HG03025 (cell line): ENCODE measurements around the gene CHD1.

Source experiments
- ATAC-seq: cut with Tn5 transposase; IDR thresholded peaks from one replicate; pipeline ENCODE4 v1.9.1; 2021; ENCODE audit warnings: mild to moderate bottlenecking, moderate library complexity; ENCODE audit not compliant: unreplicated experiment, low FRiP score

Gene CHD1

DNA sequence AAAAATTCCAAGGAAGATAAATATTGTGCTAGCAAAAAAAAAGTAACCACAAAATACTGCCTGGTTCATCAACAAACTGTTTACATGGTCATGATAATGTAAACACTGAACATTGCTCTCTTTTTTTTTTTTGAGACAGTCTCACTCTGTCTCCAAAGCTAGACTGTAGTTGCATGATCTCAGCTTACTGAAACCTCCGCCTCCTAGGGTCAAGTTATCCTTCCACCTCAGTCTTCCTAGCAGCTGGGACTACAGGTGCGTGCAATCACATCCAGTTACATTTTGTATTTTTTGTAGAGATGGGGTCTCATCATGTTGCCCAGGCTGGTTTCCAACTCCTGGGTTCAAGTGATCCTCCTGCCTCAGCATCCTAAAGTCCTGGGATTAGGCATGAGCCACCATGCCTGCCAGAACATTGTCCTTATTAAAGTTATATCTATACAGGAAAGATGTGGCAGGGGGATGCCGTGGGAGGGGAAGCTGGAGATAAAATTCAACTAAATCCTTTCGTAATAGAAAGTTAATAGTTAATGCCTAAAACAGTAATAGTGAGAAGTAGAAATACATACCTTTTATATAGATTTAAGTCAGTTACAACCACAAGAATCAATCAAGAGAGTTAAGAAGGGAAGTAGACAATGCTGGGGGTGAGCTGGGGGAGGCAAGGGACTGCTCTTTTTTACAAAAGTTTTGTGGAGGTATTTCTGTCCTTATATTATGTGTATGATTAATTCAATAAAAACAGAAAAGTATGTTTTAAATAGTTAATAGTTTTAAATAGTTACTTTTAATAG lies 103.0 kb downstream of the CHD1 start:
- ATAC-seq, result no peak

DNA sequence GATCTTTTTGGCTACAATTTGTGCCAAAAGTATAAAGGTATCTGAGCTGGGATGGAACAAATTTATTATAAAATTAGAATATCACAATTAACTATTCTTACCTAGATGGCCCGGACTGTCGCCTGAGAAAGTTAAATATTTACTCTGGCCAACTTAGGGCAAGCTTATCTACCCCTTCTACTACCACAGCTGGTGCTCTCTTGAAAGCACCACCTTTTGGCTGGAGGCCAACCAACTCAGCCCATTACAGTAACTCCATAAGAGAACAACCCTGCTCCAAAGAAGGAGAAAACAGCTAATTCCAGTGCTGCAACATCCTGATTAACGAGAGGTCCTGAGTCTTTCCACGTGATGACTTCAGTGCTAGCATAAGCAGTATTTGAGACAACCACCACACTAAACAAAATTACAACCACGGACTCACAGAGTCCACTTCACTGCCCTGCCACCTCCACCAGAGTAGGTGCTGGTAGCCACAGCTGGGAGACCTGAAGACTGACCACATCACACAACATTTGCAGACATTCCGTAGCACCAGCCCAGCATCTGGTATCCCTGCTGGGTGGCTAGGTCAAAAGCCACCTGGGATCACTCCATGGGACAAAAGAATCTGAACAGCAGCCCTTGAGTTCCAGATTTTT lies 112.1 kb downstream of the CHD1 start:
- ATAC-seq, result no peak

DNA sequence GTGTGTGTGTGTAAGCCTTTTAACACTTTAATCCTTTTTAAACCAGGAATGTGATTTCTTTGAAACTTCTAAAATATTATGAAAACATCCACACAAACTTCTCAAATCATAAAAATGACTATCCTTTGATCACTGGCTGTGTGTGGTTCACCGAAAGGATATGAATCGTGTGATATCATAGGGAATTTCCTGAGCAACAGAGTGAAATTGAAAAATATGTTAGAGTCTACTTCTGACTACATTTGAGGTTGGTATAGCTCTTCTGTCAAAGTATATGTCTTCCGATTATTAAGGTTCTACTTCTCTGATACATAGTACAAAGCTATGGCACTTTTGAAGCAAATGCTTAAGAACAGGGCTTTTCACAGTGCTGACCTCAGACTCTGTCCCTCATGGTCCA lies 115.1 kb downstream of the CHD1 start:
- no peak for ATAC-seq

DNA sequence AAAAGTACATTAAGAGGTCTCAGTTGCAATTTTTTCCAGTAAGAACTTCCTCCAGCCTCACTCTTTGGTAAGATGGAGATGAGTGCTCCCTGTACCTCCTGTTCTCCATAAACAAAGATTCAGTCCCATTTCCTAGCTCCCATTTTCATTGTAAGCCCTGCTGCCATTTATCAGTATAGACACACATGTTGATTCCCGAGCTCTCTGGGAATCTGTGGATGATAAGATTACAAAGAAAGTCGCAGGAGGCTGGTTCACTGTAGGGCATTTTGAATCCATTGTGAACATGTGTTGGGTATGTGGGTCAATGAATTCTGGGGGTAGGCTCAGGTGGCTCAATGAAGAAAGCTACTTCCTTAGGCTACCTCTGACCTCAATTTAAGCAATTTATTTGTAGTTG lies 118.6 kb downstream of the CHD1 start:
- ATAC-seq, result no peak

DNA sequence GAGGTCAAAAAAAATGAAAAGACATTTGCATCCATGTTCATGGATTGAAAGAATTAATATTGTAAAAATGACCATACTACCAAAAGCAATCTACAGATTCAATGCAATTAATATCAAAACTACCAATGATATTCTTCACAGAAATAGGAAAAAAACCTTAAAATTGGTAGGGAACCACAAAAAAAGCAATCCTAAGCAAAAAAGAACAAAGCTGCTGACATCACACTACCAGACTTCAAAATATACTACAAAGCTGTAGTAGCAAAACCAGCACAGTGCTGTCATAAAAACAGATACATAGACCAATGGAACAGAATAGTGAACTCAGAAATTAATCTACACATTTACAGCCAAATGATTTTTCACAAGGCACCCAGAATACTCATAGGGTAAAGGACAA lies 121.0 kb downstream of the CHD1 start:
- no peak for ATAC-seq

DNA sequence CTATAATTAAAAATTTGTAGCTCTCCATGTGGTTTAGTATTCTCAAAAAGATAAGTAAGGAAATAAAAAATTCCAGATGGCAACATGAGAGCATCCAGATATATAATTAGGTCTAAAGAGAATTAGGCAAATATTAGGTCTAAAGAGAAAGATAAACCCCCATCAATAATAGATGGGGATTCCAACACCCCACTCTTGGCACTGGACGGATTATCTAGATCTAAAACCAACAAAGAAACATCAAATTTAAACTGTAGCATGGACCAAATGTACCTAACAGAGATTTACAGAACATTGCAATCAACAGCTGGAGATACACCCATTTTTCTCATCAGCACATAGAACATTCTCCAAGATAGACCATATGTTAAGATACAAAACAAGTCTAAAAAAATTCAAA lies 123.7 kb downstream of the CHD1 start:
- no peak for ATAC-seq

DNA sequence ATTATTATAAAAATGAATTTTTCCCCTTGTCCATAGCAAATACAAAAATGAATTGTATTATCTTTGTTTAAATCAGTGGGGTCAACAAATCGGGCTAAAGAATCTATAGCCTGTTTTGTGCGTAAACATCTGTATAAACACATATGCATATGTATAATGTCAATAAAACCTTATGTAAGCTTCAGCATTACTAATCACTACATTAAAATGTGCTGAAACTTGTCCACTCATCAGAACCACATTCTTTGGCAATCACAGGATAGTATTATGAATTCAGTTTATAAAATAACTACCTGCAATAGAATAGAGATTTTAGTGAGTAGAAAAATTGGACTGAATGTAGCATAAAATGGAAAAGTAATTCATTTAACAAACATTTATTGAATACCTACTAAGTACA lies 124.7 kb downstream of the CHD1 start:
- no peak for ATAC-seq
